Measurements from ENCODE around the gene ATXN3.
"Not testable (repeated sequence)": the region's sequence is repeated elsewhere in the genome, so short reads cannot be mapped to it uniquely, and the experiment has no call there.

The ATXN3 gene

DNA sequence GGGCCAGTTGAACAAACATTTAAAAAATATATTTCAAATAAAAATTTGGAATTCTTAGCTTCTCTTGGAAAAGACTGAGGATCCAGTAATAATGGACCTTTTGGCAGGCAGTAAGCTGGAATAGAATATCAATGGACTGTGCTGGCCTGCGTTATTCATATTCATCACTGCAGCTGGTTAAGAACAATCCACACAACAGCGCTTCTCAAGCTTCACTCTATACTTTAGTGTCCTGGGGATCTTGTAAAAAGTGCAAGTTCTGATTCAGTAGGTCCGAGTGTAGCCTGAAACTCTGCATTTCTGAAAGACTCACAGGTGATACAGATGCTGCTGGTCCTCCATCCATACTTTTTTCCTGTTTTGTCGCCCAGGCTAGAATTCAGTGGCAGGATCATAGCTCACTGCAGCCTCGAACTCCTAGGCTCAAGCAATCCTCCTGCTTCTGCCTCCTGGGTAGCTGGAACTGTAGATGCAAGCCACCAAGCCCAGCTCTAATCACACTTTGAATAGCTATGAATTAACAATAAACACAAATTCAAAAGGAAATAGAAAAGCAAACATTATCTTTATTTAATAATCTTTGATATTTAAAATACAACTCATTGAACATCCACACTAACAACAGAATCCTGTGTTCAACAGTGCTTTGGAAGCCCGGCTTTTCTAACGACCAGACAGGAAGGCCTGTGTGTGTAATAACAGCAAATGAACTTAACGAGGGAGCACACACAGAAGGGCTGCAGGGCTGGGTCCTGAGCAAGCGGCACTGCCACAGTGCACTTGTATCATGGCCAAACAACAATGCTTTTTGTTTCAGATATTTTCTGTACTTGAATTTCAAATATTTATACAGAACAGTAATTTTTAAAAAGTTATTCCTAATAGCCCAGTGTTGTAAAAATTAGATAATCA, 48.1 kb downstream of the ATXN3 start:
- no peak for DNase-seq (ENCODE audit: low read depth)

DNA sequence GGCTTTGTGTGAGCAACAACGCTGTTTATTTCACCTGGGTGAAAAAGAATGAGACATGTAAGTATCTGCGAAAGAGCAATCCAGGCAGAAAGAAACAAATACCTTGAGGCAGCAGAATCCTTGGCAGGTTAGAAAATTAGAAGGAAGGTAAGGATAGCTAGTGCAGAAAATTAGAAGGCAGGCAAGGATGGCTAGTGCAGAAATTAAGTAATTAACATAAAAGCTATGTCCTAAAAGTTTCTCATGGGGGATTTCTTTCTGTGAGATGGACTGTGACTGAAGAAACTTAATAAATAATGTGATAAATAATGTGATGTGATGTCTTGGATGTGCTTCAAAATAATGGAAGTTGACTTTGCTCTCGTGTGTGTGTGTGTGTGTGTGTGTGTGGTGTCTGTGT, 56.6 kb downstream of the ATXN3 start:
- DNase-seq (ENCODE audit: low read depth): no peak

DNA sequence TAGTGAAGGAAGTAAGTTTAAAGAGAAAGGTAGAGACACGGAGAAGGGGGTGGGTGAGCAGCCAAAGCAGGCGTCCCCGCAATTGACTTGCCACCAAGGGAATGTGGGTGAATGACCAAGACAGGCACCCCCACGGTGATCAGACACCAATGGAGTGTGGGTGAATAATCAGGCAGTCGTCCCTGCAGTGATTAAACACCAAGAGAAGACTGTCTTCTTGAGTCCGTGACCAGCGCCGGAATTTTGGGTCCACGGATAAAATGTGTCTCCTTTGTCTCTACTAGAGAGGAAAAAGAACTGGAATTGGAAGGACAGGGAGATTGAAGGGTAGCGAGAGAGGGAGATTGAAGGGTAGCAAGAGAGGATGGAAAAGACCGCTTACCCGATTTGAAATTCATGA, 57.2 kb downstream of the ATXN3 start:
- DNase-seq (ENCODE audit: low read depth): not testable (repeated sequence)

DNA sequence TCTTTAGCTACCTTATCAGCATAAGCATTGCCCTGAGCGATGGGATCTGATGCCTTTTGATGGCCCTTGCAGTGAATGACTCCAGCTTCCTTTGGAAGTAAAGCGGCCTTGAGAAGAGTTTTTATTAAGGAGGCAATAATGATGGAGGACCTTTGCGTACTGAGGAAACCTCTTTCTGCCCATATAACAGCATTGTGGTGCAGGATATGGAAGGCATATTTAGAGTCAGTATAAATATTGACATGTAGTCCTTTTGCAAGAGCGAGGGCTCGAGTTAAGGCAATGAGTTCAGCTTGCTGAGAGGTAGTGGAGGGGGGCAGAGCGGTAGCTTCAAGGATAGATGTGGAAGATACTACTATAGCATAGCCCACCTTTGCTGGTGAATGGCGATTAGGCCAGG, 60.5 kb downstream of the ATXN3 start:
- DNase-seq (ENCODE audit: low read depth): not testable (repeated sequence)

DNA sequence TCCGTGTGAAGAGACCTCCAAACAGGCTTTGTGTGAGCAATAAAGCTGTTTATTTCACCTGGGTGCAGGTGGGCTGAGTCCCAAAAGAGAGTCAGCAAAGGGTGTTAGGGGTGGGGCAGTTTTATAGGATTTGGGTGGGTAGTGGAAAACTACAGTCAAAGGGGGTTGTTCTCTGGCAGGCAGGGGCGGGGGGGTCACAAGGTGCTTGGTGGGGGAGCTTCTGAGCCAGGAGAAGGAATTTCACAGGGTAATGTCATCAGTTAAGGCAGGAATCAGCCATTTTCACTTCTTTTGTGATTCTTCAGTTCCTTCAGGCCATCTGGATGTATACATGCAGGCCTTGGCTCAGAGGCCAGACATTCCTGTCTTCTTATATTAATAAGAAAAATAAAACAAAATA, 64.6 kb downstream of the ATXN3 start:
- not testable (repeated sequence) for DNase-seq (ENCODE audit: low read depth)

DNA sequence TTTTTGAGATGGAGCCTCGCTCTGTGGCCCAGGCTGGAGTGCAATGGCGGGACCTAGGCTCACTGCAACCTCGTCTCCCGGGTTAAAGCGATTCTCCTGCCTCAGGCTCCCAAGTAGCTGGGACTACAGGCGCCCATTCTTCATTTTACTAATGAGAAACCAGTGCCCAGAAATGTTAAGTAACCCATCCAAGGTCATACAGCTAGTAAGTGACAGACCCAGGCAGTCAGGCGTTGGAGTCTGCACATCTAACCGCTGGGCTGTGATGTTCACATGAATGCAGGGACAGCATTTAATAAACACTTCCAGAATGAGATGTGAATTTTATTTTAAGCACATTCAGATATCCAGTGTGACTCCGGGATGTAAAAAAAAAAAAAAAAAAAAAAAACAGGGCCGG, 65.2 kb downstream of the ATXN3 start:
- DNase-seq (ENCODE audit: low read depth): no peak

DNA sequence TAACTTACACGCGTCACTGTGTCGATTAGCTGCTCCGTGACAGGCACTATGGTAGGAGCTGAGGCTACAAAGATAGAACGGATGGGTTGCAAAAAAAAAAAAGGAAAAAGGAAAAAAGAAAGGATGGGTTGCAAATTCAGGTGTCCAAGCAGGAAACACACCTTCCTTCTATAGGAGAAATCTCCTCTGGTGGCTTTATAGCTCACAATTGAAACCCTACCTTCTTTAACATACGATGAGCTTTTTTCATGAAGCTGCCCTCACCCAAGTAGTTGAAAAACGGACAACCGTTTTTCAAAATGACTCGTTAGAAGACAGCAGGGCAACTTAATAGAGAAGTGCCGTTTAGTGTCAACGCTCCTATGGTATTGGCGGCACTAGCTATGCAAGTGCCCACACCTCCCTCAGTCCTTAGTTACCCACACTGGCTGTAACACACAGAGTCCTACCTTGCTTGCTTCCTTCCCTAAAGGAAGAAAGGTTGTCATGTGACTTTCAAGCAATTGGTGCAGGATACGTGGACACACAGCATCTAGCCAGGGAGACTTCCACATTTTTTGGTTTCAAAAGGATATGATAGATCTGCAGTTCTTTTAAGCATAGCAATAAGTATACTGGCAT, 65.8 kb downstream of the ATXN3 start:
- peak; percentile 34 for DNase-seq (ENCODE audit: low read depth)

DNA sequence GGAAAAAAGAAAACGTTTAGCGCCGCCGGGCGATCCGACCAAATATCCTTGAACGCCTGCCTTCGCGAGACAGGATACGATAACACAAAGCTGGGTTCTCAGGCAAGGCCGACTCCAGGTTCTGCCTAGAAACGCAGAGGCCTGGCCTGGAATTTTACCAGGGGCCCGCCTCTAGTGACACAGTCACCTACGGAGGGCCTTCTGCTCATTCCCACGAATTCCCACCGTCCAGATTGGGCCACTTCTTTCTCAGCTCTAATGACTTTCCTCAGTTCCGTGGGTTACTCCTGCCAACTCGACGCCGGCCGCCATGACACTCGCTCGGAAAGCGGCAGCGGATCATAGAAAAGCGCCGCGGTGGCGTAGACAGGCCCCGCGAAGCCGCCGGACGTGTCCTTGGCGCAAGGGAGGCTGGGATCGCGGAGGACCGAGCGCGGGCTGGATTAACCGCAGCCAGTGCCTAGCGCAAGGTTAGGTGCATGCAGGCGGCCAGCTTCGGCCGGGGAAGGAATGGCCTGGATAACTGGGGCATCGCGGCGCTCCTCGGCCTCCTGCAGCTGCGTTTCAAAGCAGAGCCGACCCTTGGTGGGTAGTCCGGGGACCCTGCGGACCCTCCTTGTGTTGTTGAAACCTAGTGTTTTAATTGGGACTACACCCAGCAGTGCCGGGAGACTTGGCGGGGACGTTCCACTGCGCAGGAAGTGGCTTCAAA, 66.5 kb downstream of the ATXN3 start, which contains the start of gene TRIP11:
Gene TRIP11, minus strand, starts transcription at position 341 of the 712 bp plus-strand sequence. CDS start 374 bp downstream, outside the sequence.
- DNase-seq (ENCODE audit: low read depth): peak; percentile 92

DNA sequence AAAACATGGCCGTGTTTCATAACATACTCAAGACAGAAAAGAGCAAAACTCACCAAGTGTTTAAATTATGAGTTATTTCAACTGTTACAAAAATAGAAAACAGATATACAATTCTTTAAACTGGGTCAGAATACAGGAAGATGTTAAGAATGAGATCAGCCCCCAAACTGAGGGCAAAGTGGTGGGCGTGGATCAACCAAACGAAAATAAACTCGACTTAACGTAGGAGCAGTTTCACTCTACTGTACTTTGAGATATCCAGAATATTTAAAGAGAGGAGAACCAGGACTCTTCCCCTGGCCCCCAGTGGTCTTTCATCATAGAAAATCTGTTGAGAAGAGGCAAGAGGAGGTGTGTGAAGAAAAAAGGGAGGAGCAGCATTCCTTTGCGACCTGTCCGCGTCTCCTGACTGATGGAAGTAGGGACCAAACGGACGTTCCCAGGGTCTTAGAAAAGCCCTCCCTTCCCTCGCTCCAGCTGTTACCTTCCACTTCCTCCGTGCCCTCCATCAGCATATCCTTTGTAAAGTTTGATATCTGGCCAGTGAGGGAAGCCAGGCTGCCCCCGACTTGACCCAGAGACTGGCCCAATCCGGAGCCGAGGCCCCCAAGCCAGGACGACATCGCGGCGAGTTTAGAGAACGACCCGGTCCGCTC, 67.2 kb downstream of the ATXN3 start:
- peak; percentile 79 for DNase-seq (ENCODE audit: low read depth)

DNA sequence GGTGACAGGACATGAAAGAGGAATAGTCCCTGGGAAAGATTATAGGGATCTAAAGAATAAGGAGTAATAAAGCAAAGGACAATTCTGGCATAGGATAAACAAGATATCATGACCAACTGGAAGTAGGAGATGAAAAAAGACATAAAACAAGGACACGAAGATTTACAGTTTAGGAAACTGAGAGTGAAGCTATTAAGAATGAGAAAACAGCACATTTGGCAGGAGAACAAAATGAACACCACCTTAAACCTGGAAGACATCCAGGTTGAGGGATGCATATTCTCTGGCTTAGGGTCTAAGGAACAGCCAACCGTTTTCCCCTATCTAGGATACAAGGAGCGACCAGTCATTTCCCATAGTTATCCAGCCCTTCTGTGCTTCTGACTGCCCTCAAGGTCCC, 68.4 kb downstream of the ATXN3 start:
- DNase-seq (ENCODE audit: low read depth): peak; percentile 2

DNA sequence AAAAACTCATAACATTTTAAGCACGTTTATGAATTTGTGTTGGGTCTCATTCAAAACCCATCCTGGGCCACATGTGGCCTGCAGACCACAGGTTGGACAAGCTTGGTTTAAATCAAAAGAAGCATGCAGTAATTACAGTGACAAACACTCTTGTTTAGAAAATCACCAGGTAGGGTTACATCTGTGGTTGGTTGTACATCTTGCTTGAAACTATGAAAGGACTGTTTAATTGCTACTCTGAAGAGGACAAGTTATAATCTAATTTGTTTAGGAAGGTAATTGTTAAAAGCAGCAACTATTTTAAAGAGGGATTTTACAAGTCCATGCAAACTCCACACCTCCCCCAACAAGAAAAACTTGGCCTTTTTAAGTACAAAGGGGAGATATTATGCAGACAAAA, 70.5 kb downstream of the ATXN3 start:
- no peak for DNase-seq (ENCODE audit: low read depth)

DNA sequence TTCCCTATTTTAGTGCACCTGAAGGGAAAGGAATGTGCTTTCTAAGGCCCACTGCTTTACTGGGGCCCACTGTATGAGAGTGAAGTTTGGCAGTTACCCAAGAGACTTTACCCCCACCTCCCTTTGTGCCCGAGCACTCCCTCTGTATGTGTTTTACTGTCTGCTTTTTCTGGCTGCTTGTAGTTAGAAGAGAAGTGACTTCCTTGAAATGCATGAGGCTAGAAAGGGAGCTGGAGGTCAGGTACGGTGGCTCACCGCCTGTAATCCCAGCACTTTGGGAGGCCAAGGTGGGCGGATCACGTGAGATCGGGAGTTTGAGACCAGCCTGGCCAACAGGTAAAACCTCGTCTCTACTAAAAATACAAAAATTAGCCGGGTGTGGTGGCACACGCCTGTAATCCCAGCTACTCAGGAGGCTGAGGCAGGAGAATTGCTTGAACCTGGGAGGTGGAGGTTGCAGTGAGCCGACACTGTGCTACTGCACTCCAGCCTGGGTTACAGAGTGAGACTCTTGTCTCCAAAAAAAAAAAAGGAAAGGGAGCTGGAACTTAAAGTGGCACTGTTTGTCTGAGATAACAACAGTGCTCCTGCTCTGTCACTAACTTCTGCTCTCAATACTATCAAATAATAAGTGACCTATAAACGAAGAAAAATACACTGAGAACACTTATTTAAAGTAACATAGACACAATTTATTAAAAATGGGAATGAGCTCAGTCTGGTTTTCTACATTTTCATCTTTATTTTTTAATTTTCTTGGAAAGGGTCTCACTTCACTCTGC, 72.3 kb downstream of the ATXN3 start:
- no peak for DNase-seq (ENCODE audit: low read depth)

DNA sequence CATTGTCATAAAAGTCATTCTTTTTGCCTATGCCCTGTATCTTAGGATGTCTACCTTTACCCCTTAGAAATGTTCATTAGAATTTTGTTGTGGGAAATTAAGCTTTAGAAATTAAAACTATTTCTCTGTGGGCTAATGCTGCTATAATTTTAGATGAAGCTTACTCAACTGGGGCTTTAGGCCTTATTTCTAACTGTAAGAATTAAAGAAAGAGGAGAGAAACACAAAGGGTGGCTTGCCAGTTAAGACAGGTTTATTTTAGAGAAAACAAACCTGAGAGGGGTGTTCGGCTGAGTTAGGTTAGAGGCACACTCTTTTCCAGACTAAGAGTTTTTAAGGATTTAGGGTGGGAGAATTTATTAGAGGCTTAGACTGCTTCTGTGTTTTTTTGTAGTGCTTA, 72.9 kb downstream of the ATXN3 start:
- no peak for DNase-seq (ENCODE audit: low read depth)

DNA sequence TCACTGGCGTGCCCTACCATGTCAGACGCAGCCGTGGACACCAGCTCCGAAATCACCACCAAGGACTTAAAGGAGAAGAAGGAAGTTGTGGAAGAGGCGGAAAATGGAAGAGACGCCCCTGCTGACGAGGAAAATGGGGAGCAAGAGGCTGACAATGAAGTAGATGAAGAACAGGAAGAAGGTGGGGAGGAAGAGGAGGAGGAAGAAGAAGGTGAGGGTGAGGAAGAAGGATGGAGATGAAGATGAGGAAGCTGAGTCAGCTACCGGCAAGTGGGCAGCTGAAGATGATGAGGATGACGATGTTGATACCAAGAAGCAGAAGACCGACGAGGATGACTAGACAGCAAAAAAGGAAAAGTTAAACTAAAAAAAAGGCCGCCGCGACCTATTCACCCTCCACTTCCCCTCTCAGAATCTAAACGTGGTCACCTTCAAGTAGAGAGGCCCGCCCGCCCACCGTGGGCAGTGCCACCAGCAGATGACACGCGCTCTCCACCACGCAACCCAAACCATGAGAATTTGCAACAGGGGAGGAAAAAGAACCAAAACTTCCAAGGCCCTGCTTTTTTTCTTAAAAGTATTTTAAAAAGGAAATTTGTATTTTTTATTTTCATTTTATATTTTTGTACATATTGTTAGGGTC, 79.7 kb downstream of the ATXN3 start:
- DNase-seq (ENCODE audit: low read depth): no peak

DNA sequence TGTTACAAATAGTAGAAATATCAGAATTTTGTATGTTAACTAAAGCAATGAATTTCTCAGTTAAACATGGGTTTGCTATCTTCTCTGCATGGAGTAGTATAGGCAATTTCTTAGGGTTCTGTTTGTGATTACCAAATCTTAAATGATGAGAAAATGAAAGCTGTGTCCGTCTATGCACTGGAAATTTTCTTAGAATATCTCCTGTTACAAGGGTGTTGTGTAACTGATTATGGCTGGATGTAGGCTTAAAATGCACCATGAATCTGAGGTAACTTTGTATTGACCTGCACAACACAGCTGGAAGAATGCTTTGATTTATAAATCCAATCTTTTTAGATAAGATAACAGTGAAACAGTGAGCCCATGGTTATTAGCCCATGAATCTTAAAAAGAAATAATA, 84.3 kb downstream of the ATXN3 start:
- DNase-seq (ENCODE audit: low read depth): peak; percentile 30

DNA sequence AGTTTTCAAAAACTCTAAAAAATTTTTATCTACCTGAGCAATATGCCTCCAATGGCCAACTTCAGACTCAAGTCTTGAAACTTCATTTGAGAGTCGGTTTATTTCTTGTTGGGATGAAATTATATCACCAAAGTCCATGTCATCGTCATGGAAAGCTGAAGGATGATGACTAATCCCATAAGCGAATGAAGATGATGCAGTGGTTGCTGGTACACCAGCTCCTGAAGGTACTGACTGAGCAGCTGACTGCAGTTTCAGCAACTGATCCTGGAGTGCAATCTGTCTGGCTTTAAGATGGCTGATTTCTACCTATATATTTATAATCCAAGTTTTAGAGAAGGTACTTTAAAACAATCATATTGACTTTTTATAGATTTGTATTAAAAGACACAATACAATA, 84.9 kb downstream of the ATXN3 start:
- no peak for DNase-seq (ENCODE audit: low read depth)

DNA sequence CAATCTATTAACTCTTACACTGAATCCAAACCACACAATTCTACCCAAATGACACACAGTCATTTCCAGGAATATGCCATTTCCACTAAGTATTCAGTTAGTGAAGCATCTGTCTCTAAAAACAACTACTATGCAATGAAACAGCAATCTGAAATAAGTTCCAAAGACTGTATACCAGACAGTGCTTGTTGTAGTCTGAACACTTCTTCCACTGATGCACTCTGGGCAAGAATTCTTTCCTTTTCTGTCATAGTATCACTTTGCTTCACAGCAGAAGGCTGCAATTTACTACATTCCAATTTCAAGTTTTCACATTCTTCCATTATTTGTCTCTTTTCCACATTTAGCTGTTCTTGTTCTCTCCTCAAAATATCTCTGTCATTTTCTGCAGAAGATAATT, 92.3 kb downstream of the ATXN3 start:
- DNase-seq (ENCODE audit: low read depth): no peak

DNA sequence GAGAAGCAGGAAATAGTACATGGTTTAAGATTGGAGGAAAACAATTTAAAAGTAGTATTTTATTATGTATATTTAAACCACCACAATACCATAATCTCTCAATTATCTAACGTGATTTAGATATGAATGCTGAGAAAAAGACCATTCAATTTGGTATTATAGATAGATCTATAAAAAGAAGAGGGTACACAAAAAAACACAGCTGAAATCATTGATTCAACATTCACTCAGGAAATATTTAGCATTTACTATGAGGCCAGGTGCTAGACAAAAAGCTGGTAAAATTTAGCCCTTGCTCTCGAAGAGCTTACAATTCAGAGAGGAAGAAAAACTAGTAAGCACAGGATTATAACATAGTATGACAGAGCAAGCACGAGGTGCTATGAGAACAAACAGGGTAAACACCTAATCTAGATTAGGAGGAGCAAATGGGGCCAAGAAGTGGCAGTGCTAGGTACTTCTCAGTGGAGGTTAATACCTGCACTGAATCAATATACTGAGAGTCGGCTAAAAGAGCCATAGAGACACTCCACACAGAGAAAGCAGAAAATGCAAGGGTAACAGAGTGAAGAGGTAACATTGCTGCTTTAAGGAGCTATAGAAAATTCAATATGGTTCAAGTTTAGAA, 94.1 kb downstream of the ATXN3 start:
- DNase-seq (ENCODE audit: low read depth): no peak

DNA sequence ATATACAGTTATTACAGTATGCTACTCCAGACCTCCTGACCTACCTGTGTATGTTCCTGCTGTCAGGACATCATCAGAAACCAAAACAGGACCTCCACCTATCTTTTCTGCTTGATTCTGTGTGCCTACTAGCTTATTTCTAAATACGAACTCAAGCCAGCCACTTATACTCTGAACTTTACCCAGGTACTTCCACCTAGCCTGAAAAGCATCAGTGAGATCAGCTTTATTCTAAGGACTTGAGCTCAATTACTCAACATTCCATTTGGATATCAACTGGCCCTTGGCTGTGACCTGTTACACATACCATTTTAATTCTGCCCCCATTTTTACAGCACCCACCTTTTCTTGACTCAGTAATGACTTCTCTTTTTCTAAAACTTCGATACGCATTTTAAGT, 95.7 kb downstream of the ATXN3 start:
- no peak for DNase-seq (ENCODE audit: low read depth)

DNA sequence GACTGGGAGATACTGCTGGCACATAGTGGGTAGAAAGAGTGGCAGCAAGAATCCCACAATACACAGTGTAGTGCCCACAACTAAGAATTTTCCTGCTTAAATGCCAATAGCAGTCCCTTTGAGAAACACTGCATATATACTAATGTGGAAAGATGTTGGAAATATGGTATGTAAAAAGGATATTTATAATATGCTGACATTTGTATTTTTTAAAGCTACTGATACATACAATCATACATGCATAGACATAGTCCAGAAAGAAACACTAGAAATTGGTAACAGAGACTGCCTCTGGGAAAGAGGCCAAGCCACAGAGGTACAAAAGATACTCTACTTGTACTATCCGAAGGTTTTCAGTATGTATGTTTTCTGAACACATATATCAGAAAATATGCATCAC, 96.8 kb downstream of the ATXN3 start:
- DNase-seq (ENCODE audit: low read depth): no peak
